Stimulated activated CD4-positive, alpha-beta T cell treated with anti-CD3 and anti-CD28 coated beads, Interleukin-4, amount 100 ng/mL, for 1 hour (primary cell): Measurements from ENCODE around the gene CFAP54.
A peak's percentile ranks its signal among the peaks of the same experiment; 100 is the strongest.
"Not testable (repeated sequence)": the region's sequence is repeated elsewhere in the genome, so short reads cannot be mapped to it uniquely, and the experiment has no call there.

Source experiments
- DNase-seq: peaks from one replicate; pipeline ENCODE4 v3.0.0-alpha.2; 2020

The CFAP54 gene

GRCh38 chr12:96489392-96490056 lies at the start of gene CFAP54:
TSS of gene CFAP54 (plus strand) at chr12:96489577. CDS start at chr12:96489610, 33 bp downstream.
- DNase-seq: peak; percentile 95

GRCh38 chr12:96441816-96442215 lies 47.6 kb upstream of the CFAP54 start:
- DNase-seq: no peak

GRCh38 chr12:96442906-96443305 lies 46.5 kb upstream of the CFAP54 start:
- no peak for DNase-seq

GRCh38 chr12:96444399-96444798 lies 45.0 kb upstream of the CFAP54 start:
- no peak for DNase-seq

GRCh38 chr12:96445691-96446583 lies 43.4 kb upstream of the CFAP54 start:
- no peak for DNase-seq

- no peak for DNase-seq
Observed at GRCh38 chr12:96447256-96447655, 42.1 kb upstream of the CFAP54 start.

- no peak for DNase-seq
Observed at GRCh38 chr12:96448300-96448699, 41.1 kb upstream of the CFAP54 start.

- no peak for DNase-seq
Observed at GRCh38 chr12:96452261-96452922, 37.0 kb upstream of the CFAP54 start.

GRCh38 chr12:96454396-96454795 lies 35.0 kb upstream of the CFAP54 start:
- DNase-seq: no peak

GRCh38 chr12:96456265-96456974 lies 33.0 kb upstream of the CFAP54 start:
- DNase-seq: no peak

- no peak for DNase-seq
Observed at GRCh38 chr12:96457191-96457930, 32.0 kb upstream of the CFAP54 start.

- not testable (repeated sequence) for DNase-seq
Observed at GRCh38 chr12:96459281-96459680, 30.1 kb upstream of the CFAP54 start.

GRCh38 chr12:96462571-96463280 lies 26.7 kb upstream of the CFAP54 start:
- no peak for DNase-seq

- DNase-seq: no peak
Observed at GRCh38 chr12:96465896-96466295, 23.5 kb upstream of the CFAP54 start.

GRCh38 chr12:96466939-96467751 lies 22.2 kb upstream of the CFAP54 start:
- no peak for DNase-seq

GRCh38 chr12:96471368-96472050 lies 17.9 kb upstream of the CFAP54 start:
- DNase-seq: no peak

- no peak for DNase-seq
Observed at GRCh38 chr12:96472384-96472783, 17.0 kb upstream of the CFAP54 start.

- DNase-seq: no peak
Observed at GRCh38 chr12:96473394-96474093, 15.8 kb upstream of the CFAP54 start.

GRCh38 chr12:96474206-96474605 lies 15.2 kb upstream of the CFAP54 start:
- DNase-seq: no peak
